Testis (tissue), 3 donors: Measurements from ENCODE around the gene SH3BP1. TPM values are rescaled to one million over a fixed set of nuclear protein-coding genes. Genes with fewer than 3 reads are reported as not detected.

Source experiments
- DNase-seq: peaks from one replicate; pipeline ENCODE4 v3.0.0-alpha.2; 2019
- H3K27ac ChIP-seq, 2 donors: fragments of 200-600 bp; sonication (generic); one replicate each; pipeline ENCODE4 v1.5.1; 2019
- H3K27me3 ChIP-seq: fragments of 200-600 bp; sonication (generic); one replicate; pipeline ENCODE4 v1.5.1; 2019
- H3K36me3 ChIP-seq: fragments of 200-600 bp; sonication (generic); one replicate; pipeline ENCODE4 v1.5.1; 2017; ENCODE audit warnings: low read depth; ENCODE audit errors: missing control alignments
- H3K4me1 ChIP-seq: fragments of 200-600 bp; sonication (generic); one replicate; pipeline ENCODE4 v1.5.1; 2019
- H3K4me3 ChIP-seq, 2 donors: fragments of 200-600 bp; sonication (generic); one replicate each; pipeline ENCODE4 v1.5.1; 2017 to 2019
- H3K9me3 ChIP-seq: fragments of 200-600 bp; sonication (generic); one replicate; pipeline ENCODE4 v1.5.1; 2017
- POLR2A ChIP-seq: fragments of 450-650 bp; IDR thresholded peaks from one replicate; pipeline ENCODE4 v1.6.1; 2017; ENCODE audit warnings: antibody characterized with exemption, mild to moderate bottlenecking, moderate library complexity
- WGBS, 2 donors: methylation state at CpG; one replicate each; pipeline ENCODE4 v1.1.5; 2018; 5-methylcytosine and 5-hydroxymethylcytosine counted together
- intact Hi-C: fragments of 100-400 bp; cut with DNase I; formaldehyde crosslinking; loops from one replicate; pipeline ENCODE4 v1.15.1; 2023; ENCODE audit warnings: low total_unique reads
- polyA plus RNA-seq: library from polyadenylated mRNA; stranded (reverse); fragments of 350-450 nt; fragmentation: Illumina TruSeq; extraction: RNeasy Lipid Tissue Mini Kit (QIAGEN cat#74804); gene quantifications from one replicate; pipeline ENCODE4 v1.2.3, GENCODE V29; 2014; ENCODE audit warnings: low read depth, low replicate concordance; ENCODE audit not compliant: insufficient read depth
- total RNA-seq, 2 donors: library from RNA; depleted of rRNA; stranded (reverse); fragments of >200 nt; gene quantifications; one replicate each; pipeline ENCODE4 v1.2.3, GENCODE V29; 2016
- TF ChIP-seq, protein P1 (sequence below), 3 experiments: fragments of 450-650 bp in 2 of 3; fragments of 200-600 bp in 1 of 3; sonication (generic) in 1 of 3; IDR thresholded peaks; one replicate each; pipeline ENCODE4 v1.5.1; 2016 to 2019; ENCODE audit warnings: antibody characterized with exemption in 3 of 3, mild to moderate bottlenecking in 2 of 3, moderate library complexity in 1 of 3

Gene SH3BP1
- total and polyA plus RNA-seq, 3 donors from 2014 or later: 11.9 to 23.6 (median 15.7) TPM

DNA sequence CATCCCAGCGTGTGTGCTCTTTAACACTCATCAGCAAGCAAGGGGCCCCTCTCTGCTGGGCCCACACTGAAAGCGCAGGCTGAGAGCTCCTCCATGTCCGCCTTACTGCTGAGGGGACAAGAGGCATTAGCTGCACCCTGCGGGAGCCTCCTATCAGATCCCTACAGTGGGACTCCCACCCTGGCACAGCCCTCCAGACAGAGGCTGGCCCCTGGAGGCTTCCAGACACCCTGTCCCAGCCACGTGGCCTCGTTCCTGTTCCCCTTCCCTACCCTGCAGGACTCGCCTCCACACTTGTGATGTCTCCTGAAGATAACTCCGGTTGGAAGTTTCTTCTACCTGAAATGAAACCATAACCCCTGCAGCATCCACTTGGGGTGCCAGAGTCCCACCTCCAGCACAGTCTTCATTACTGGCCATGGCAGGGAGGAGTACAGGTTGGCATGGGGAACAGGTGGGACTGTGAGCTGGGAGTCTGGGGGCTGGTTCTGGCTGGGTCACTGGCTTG lies 5.0 kb upstream of the SH3BP1 start:
- no peak for DNase-seq
- Histone ChIP-seq H3K27ac (peak overlapping the region; percentile 16 to 82), H3K4me3 (no peak overlapping the region), H3K4me1 (peaks cover 40% of the 10 kb centered on the region), H3K9me3 (no peaks in the 10 kb centered on the region), H3K27me3 (no peaks in the 10 kb centered on the region), H3K36me3 (no peaks in the 10 kb centered on the region)
- TF ChIP-seq, protein P1, sequence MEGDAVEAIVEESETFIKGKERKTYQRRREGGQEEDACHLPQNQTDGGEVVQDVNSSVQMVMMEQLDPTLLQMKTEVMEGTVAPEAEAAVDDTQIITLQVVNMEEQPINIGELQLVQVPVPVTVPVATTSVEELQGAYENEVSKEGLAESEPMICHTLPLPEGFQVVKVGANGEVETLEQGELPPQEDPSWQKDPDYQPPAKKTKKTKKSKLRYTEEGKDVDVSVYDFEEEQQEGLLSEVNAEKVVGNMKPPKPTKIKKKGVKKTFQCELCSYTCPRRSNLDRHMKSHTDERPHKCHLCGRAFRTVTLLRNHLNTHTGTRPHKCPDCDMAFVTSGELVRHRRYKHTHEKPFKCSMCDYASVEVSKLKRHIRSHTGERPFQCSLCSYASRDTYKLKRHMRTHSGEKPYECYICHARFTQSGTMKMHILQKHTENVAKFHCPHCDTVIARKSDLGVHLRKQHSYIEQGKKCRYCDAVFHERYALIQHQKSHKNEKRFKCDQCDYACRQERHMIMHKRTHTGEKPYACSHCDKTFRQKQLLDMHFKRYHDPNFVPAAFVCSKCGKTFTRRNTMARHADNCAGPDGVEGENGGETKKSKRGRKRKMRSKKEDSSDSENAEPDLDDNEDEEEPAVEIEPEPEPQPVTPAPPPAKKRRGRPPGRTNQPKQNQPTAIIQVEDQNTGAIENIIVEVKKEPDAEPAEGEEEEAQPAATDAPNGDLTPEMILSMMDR (IDR thresholded peaks at IDR 0.05): no peak
- no peak for TF ChIP-seq POLR2A
- intact Hi-C loops: no loop called here
- WGBS, 2 donors: 24 to 31% methylated on average over 8 of the region's 8 CpGs

DNA sequence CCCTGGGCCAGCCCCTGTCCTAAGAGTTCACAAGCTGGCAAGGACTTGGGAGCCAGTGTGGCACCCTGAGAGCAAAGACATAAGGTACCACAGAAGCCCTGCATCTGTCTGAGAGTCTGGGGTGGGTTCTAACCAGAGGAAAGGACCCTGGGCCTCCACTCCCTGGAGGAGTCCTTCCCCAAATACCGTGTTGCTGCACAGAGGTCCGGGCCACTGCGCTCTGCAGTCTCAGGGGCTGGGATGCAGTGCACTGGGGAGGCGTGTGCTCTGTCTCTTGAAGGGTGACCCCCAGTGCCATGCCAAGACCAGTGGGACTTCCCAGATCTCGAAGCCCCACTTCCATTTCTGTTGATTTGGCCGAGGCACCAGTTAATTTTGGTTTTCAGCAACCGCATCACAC lies 4.3 kb upstream of the SH3BP1 start:
- no peak overlapping the region for H3K4me3 ChIP-seq
- peak overlapping the region; percentile 16 to 82 for H3K27ac ChIP-seq
- intact Hi-C loops: no loop called here
- H3K4me1 ChIP-seq: peaks cover 44% of the 10 kb centered on the region
- H3K36me3 ChIP-seq: no peaks in the 10 kb centered on the region
- no peak for DNase-seq
- no peaks in the 10 kb centered on the region for H3K27me3 ChIP-seq
- WGBS, 2 donors: 84% methylated on average over 7 of the region's 7 CpGs; no CpG with 5 or more reads in 1 of the 2 donors
- H3K9me3 ChIP-seq: no peaks in the 10 kb centered on the region
- TF ChIP-seq, protein P1 (IDR thresholded peaks at IDR 0.05): no peak
- no peak for TF ChIP-seq POLR2A

DNA sequence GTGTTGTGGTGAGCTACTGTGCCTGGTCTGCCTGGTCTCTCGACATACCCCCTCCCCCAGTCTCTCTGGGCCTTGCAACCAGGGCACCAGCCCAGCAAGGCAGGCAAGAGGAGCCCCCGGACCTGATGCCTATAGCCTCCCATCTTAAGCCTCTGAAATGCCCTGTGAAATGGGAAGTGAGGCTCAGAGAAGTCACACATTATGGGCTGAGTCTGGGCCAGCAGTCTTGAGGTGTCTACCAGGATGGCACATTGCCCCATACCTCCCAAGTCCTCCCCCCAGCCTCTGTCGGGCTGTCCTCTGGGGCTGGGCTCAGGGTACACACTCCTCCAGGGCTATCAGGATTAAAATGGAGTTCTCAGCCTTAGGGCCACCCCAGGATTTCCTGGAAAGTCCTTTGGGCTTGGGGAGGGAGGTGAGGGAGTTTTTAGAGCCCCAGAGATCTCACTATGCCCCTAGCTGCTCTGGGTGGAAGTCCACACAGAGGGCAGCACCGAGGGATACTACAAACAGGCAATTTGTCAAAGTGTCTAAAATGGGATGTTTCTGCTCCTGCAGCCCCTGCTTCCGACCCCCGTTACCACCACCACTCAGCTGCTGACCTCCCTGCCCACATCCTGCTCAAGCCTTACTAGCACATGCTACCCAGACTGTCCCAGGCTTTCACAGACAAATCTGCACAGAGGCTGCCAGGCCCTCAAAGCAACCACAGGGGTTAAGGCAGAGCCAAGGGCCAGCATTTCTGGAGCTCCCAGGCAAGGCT lies 3.1 kb upstream of the SH3BP1 start:
- no peak for DNase-seq
- no peak overlapping the region for H3K4me3 ChIP-seq
- no peaks in the 10 kb centered on the region for H3K36me3 ChIP-seq
- 73 to 76% methylated on average over 4 to 6 of the region's 6 CpGs for WGBS, 2 donors
- H3K4me1 ChIP-seq: peaks cover 50% of the 10 kb centered on the region
- H3K9me3 ChIP-seq: no peaks in the 10 kb centered on the region
- H3K27me3 ChIP-seq: no peaks in the 10 kb centered on the region
- intact Hi-C loops: no loop called here
- peak overlapping the region in 1 of 2 donors; percentile 25 for H3K27ac ChIP-seq
- TF ChIP-seq, protein P1 (IDR thresholded peaks at IDR 0.05): no peak
- no peak for TF ChIP-seq POLR2A

DNA sequence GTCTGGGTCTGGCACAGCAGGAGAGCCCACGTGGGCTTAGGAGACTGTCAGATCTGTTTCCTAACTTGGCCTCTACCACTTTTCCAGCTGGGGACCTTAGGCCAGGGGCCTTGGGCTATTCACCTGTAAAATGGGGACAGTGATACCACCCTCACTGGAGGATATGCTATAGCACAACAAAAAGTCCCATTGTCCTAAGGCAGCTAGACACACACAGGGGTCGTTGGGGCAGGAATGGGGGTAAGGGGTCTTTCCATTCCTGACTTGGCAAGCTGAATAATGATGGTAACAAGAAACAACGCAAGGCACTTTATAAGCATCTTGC lies 2.6 kb upstream of the SH3BP1 start:
- Histone ChIP-seq H3K27ac (peak overlapping the region in 1 of 2 donors; percentile 25), H3K4me3 (no peak overlapping the region), H3K27me3 (no peaks in the 10 kb centered on the region)

More for the DNA sequence above, 2.6 kb upstream of the SH3BP1 start:
- intact Hi-C loops: no loop called here
- 66 to 72% methylated on average over 3 of the region's 3 CpGs for WGBS, 2 donors
- peaks cover 50% of the 10 kb centered on the region for H3K4me1 ChIP-seq
- DNase-seq: no peak
- H3K36me3 ChIP-seq: no peaks in the 10 kb centered on the region
- no peaks in the 10 kb centered on the region for H3K9me3 ChIP-seq
- TF ChIP-seq, protein P1 (IDR thresholded peaks at IDR 0.05): no peak
- TF ChIP-seq POLR2A: no peak
